Lung (tissue), 12 donors: Measurements from ENCODE around the gene MAST3. TPM values are rescaled to one million over a fixed set of nuclear protein-coding genes. Genes with fewer than 3 reads are reported as not detected.
A peak's percentile ranks its signal among the peaks of the same experiment; 100 is the strongest.

Source experiments
- ATAC-seq: fragments of 200-7000 bp; cut with Tn5 transposase; one replicate; pipeline ENCODE4 v1.9.1; 2020; ENCODE audit warnings: moderate number of reproducible peaks; ENCODE audit not compliant: insufficient read depth, low FRiP score
- DNase-seq, 3 donors: peaks; one replicate each; pipeline ENCODE4 v3.0.0-alpha.2; 2013 to 2017
- H3K27ac ChIP-seq, 2 donors: one replicate each; pipeline ENCODE4 v1.5.1; 2013; ENCODE audit warnings: mild to moderate bottlenecking in 2 of 2, moderate library complexity in 2 of 2, control low read depth in 1 of 2, inconsistent platforms in 1 of 2, low read depth in 1 of 2, low read length in 1 of 2
- H3K27me3 ChIP-seq, 3 donors: one replicate each; pipeline ENCODE4 v1.5.1; 2013; ENCODE audit warnings: low read length in 2 of 3; ENCODE audit not compliant: control insufficient read depth in 3 of 3, insufficient read depth in 3 of 3
- H3K36me3 ChIP-seq, 4 donors: one replicate each; pipeline ENCODE4 v1.5.1; 2013; ENCODE audit warnings: low read length in 4 of 4, mild to moderate bottlenecking in 1 of 4, moderate library complexity in 1 of 4; ENCODE audit not compliant: control insufficient read depth in 4 of 4, insufficient read depth in 4 of 4
- H3K4me1 ChIP-seq, 5 donors: one replicate each; pipeline ENCODE4 v1.5.1; 2013; ENCODE audit warnings: low read length in 5 of 5, mild to moderate bottlenecking in 2 of 5, moderate library complexity in 1 of 5; ENCODE audit not compliant: control insufficient read depth in 5 of 5, insufficient read depth in 5 of 5
- H3K4me3 ChIP-seq: one replicate; pipeline ENCODE4 v1.5.1; 2013; ENCODE audit warnings: mild to moderate bottlenecking, control low read depth, moderate library complexity
- H3K9ac ChIP-seq, 2 donors: one replicate each; pipeline ENCODE4 v1.5.1; 2013; ENCODE audit warnings: low read length in 2 of 2, control low read depth in 1 of 2; ENCODE audit not compliant: insufficient read depth in 1 of 2
- H3K9me3 ChIP-seq, 4 donors: one replicate each; pipeline ENCODE4 v1.5.1; 2013; ENCODE audit warnings: low read length in 3 of 4, mild to moderate bottlenecking in 1 of 4, moderate library complexity in 1 of 4; ENCODE audit not compliant: control insufficient read depth in 4 of 4, insufficient read depth in 3 of 4
- CTCF ChIP-seq: IDR thresholded peaks from 2 replicates; pipeline ENCODE4 v1.5.1; 2012; ENCODE audit warnings: mild to moderate bottlenecking; ENCODE audit errors: control extremely low read depth, extremely low read depth
- WGBS, 2 donors: extraction: QIAGEN DNeasy Blood & Tissue Kit; methylation state at CpG; one replicate each; pipeline ENCODE4 v1.1.7; 2013; 5-methylcytosine and 5-hydroxymethylcytosine counted together
- polyA plus RNA-seq, 2 donors: library from polyadenylated mRNA; stranded (reverse); fragments of 200-250 nt; gene quantifications; one replicate each; pipeline ENCODE4 v1.2.1, GENCODE V29; 2013
- total RNA-seq, 2 donors: library from RNA; depleted of rRNA in 1 of 2; stranded (reverse); fragments of >200 nt in 1 of 2; gene quantifications; one replicate each; pipeline ENCODE4 v1.2.1, GENCODE V29; 2014 to 2021
- donor health status: control.
- donor health status: control.
- donor health status: Bipolar disorder and iron deficiency.
- donor health status: healthy.
- donor health status: DM: yes; HTN: yes; CAD: no.

The MAST3 gene
- total and polyA plus RNA-seq, 4 donors = 5.0 to 24.0 (median 9.3) TPM

GRCh38 chr19:18171605-18172327 lies 74.2 kb downstream of the MAST3 start:
- DNase-seq (no peak), ATAC-seq (no peak)
- Histone ChIP-seq H3K4me1 (peaks cover 0 to 8% (median 4%) of the 10 kb centered on the region in 5 donors), H3K36me3 (peaks cover 0 to 21% (median 2%) of the 10 kb centered on the region in 4 donors), H3K9ac (no peak overlapping the region), H3K4me3 (no peak overlapping the region), H3K27me3 (peaks cover 0 to 2% (median 0%) of the 10 kb centered on the region in 3 donors), H3K27ac (peak overlapping the region in 1 of 2 donors; percentile 71), H3K9me3 (no peaks in the 10 kb centered on the region)
- 88 to 93% methylated on average over 8 of the region's 8 CpGs for WGBS, 2 donors
- no peak for TF ChIP-seq CTCF

- Histone ChIP-seq H3K27me3 (peaks cover 0 to 2% (median 0%) of the 10 kb centered on the region in 3 donors), H3K4me3 (no peak overlapping the region), H3K9ac (no peak overlapping the region), H3K9me3 (no peaks in the 10 kb centered on the region), H3K27ac (peak overlapping the region in 1 of 2 donors; percentile 71), H3K36me3 (peaks cover 0 to 18% (median 1%) of the 10 kb centered on the region in 4 donors), H3K4me1 (peaks cover 0 to 8% (median 4%) of the 10 kb centered on the region in 5 donors)
- ATAC-seq (no peak), DNase-seq (no peak)
- WGBS, 2 donors = 91 to 92% methylated on average over 7 of the region's 7 CpGs
- no peak for TF ChIP-seq CTCF
Observed at GRCh38 chr19:18172331-18173053, 74.9 kb downstream of the MAST3 start.

- Histone ChIP-seq H3K4me3 (no peak overlapping the region), H3K27me3 (peaks cover 0 to 2% (median 0%) of the 10 kb centered on the region in 3 donors), H3K9ac (no peak overlapping the region), H3K36me3 (peaks cover 0 to 22% (median 1%) of the 10 kb centered on the region in 4 donors), H3K9me3 (no peaks in the 10 kb centered on the region), H3K27ac (peak overlapping the region in 1 of 2 donors; percentile 86), H3K4me1 (peaks cover 0 to 8% (median 4%) of the 10 kb centered on the region in 5 donors)
- TF ChIP-seq CTCF = no peak
- ATAC-seq (peak; percentile 44), DNase-seq (no peak)
- 30 to 51% methylated on average over 16 to 18 of the region's 18 CpGs for WGBS, 2 donors
Observed at GRCh38 chr19:18173054-18173571, 75.5 kb downstream of the MAST3 start.
